NOMO-1 (cell line): ENCODE measurements around the gene OSBPL8.
A peak's percentile ranks its signal among the peaks of the same experiment; 100 is the strongest.
"Not testable (repeated sequence)": the region's sequence is repeated elsewhere in the genome, so short reads cannot be mapped to it uniquely, and the experiment has no call there.

Experiments
- DNase-seq, 2 experiments: peaks; one replicate each; lab custom pipeline; 2025; ENCODE audit not compliant: unreplicated experiment in 2 of 2; lab: John Stamatoyannopoulos, UW

The OSBPL8 gene

DNA sequence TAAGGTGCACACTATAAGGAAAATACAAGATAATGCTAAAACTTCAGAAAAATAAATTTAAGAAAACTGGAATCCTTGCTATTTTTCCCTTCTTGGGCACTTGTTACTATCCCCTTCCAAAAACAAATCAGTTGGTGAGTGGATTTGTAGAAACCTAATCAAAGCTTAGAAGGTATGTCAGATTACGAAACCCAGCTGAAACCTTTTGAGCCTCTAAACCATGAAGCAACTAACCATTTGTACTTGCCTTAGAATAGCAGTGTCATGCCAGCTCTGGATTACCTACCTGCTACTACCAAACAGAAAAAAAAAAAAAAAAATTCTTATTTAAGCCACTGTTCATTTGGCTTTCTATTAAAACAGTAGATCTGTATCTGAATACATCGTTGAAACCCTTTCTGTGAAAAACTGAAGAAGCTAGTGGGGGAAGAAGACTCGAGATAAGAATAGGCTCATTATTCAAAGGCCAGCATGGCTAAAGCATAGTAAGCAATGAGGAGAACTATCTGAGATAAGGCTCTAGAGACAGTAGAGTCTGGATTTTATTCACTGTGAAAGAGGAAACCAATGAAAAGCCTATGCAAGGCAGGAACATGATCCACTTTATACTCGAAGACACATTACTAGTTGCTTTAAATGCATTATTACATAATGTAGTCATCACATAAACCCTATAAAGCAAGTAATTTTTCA is 30.2 kb downstream of the OSBPL8 start:
- peak; percentile 17 to 52 for DNase-seq

DNA sequence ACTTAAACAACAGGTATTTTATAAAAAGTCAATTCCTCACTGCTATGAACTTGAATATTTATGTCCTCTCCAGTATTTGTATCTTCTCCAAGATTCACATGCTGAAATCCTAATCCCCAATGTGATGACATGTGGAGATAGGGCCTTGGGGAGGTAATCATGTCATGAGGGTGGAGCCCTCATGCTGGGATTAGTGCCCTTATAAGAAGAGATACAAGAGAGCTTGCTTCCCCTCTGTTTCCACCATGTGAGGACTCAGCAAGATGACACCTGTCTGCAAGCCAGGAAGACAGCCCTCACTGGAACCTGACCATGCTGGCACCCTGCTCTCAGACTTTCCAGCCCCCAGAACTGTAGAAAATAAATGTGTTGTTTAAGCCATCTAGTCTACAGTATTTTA is 36.2 kb downstream of the OSBPL8 start:
- DNase-seq = no peak

GRCh38 chr12:76520348-76520747 is 39.2 kb downstream of the OSBPL8 start:
- no peak for DNase-seq

GRCh38 chr12:76519538-76519937 is 40.0 kb downstream of the OSBPL8 start:
- DNase-seq = peak; percentile 85 to 87

GRCh38 chr12:76518699-76519098 is 40.9 kb downstream of the OSBPL8 start:
- DNase-seq = no peak

GRCh38 chr12:76515271-76515670 is 44.3 kb downstream of the OSBPL8 start:
- DNase-seq = no peak

DNA sequence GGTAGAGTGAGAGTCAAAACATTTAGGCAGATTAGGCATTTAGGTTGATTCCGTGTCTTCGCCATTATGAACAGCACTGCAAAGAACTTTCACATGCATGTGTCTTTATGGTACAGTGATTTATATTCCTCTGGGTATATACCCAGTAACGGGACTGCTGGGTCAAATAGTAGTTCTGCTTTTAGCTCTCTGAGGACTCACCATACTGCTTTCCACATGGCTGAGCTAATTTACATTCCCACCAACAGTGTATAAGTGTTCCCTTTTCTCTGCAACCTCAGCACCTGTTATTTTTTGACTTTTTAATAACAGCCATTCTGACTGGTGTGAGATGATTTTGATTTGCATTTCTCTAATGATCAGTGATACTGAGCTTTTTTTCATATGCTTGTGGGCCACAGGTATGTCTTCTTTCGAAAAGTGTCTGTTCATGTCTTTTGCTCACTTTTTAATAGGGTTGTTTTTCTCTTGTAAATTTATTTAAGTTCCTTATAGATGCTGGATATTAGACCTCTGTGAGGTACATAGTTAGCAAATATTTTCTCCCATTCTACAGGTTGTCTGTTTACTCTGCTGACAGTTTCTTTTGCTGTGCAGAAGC is 48.4 kb downstream of the OSBPL8 start:
- not testable (repeated sequence) for DNase-seq

GRCh38 chr12:76508128-76508980 is 51.2 kb downstream of the OSBPL8 start:
- no peak for DNase-seq

DNA sequence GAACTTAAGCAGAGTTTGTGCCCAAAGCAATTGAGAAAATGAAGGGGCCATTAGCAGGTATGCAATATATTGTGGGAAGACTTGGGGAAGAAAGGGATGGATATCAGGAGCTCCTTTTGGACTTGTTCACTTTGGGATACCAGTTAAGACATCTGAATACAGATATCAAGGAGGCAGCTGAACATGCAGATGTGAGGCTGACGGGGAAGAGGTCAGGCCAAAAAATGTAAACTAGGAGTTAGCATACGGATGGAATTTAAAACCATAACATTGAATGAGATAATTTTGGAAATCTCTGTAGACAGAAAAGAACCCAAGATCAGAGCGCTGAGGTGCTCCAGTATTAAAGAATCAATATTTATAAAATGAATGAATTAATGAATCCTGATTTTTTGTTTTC is 53.4 kb downstream of the OSBPL8 start:
- no peak for DNase-seq

DNA sequence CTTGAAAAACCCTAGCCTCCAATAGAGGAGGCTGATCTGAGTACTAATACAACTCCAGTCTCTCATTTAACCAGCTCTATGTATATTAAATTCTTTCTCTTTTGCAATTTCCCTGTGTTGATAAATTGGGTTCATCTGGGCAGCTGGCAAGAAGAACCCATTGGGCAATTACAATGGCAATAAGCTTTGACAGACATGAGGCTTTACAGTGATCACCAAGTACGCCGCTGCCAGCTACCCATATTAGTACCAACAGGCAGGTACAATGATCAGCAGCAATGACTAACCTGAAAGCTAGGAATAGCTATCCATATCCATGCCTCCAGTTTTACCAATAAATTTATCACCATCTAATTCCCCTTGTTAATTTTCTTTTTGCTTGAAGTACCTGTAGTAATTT is 54.5 kb downstream of the OSBPL8 start:
- no peak for DNase-seq

- no peak for DNase-seq
These were observed 55.0 kb downstream of the OSBPL8 start for GRCh38 chr12:76504606-76505005.

DNA sequence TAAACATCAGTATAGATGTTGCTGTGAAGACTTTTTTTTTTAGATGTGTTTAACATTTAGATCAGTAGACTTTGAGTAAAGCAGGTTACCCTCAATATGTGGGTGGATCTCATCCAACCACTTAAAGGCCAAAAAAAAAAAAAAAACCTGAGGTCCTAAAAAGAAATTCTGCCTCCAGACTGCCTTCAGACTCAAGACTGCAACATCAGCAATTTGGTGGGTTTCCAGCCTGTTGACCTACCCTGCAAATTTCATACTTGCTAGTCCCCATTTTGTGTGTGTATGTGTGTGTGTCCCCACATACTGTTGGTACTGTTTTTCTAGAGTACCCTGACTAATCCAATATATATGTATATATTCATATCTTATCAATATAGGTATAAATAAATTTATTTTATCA is 55.6 kb downstream of the OSBPL8 start:
- no peak for DNase-seq

DNA sequence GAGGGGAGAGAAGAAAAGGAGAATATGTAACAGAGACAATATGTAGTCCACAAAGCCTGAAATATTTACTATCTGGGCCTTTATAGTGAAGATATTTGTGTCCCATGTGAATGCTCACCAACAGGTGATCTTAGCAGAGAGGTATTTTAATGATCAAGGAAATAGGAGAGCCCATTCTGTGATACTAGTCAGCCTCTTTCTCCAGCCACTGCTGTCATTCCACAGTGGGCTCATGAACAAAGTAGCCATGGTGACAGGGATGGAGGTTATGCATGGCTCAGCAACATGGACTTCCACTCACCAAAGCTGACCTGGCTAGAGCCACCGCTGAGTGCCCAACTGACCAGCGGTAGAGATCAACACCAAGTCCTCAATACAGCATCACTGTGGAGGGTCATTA is 58.2 kb downstream of the OSBPL8 start:
- no peak for DNase-seq

- not testable (repeated sequence) for DNase-seq
These were observed 60.4 kb downstream of the OSBPL8 start for GRCh38 chr12:76499136-76499535.

DNA sequence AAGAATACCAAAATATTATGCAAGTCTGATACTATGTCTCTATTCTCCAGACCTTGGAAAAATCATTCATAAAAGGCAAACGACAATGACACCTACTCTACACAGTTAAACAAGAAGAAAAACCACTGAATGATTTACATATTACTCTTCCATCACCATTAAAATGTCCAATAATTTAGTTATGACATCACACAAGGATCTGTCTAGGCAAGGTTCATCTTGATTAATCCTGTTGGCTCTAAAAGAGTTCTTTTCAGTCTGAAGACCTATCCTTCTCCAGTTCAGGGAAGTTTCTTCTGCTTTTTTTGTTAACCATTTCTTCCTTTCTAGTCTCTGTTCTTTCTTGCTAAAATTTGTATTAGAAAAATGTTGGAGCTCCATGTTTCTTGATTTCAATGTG is 64.0 kb downstream of the OSBPL8 start:
- no peak for DNase-seq

GRCh38 chr12:76491292-76491691 is 68.3 kb downstream of the OSBPL8 start:
- no peak for DNase-seq

GRCh38 chr12:76490763-76491162 is 68.8 kb downstream of the OSBPL8 start:
- no peak for DNase-seq

GRCh38 chr12:76489737-76490136 is 69.8 kb downstream of the OSBPL8 start:
- DNase-seq = no peak

DNA sequence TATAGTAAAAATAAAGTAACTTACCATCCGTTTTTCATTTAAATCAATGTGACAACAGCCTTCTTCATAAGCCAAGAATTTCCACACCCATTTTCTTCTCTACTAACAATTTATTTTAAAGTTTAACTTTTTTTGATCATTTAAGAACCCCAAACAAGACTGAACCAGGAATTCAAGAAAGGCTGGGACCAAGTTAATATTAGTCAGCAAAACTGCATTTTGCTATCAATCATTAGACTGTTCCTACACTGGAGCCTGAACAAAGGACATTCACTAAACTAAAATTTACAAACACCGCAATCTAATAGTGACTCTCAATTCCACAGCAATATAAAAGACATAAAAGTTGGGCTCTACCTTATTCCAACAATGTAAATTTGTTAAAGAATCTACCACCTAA is 73.6 kb downstream of the OSBPL8 start:
- no peak for DNase-seq

DNA sequence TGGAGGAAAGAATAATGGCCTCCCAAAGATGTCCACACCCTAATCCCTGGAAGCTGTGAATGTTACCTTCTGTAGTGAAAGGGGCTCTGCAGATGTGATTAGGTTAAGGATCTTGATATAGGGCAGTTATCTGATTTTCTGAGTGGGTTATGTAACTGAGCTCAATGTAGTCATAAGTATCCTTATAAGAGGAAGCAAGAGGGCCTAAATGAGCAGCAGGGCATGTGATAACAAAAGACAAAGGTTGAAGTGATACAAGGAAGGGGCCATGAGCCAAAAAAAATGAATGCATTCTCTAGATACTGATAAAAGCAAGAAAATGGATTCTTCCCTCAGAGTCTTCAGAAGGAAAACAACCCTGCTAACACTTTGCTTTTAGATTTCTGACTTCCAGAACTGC is 78.8 kb downstream of the OSBPL8 start:
- DNase-seq = peak in 1 of 2 experiments; percentile 27

DNA sequence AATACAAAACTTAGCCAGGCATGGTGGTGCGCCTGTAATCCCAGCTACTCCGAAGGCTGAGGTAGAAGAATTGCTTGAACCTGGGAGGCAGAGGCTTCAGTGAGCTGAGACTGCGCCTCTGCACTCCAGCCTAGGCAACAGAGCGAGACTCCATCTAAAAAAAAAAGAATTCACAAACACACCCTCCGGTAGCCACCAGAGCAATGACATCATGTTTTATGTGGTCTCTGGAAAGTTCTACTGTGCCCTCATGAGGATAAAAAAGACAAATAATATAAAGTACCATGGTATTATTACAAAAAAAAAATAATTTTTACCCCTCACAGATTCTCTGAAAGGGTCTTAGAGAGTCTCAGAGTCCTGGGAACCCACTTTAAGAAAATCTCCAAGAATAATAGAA is 81.5 kb downstream of the OSBPL8 start:
- DNase-seq = no peak

GRCh38 chr12:76472862-76473261 is 86.7 kb downstream of the OSBPL8 start:
- not testable (repeated sequence) for DNase-seq
